ENCODE data around the gene CUTA. TPM values are rescaled to one million over a fixed set of nuclear protein-coding genes. Genes with fewer than 3 reads are reported as not detected.

The CUTA gene
- total RNA-seq, 2 donors from 2014 or later = 198 to 219 TPM

DNA sequence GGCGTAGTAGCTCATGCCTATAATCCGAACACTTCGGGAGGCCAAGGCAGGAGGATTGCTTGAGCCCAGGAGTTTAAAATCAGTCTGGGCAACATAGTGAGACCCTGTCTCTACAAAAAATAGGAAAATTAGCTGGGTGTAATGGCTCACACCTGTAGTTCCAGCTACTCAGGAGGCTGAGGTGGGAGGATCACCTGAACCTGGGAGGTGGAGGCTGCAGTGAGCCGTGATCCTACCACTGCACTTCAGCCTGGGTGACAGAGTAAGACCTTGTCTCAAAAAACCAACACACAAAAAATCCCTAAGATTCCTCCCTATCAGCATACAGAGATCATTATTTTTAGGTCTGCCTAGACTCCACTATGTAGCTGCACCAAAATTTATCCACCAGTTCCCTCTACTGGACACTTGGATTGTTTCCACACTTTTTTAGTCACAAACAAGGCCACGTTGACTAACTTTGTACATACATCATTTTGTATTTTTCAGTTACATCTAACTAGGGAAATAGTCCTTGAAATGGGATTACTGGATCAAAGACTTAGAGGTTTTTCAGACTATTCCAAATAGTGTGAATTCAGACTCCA is 10.7 kb downstream of the CUTA start:
- whole genome bisulfite sequencing, 2 experiments (ENCODE audit: insufficient coverage in 1 of 2, insufficient read length in 1 of 2) = 89 to 97% methylated on average over 4 to 5 of the region's 5 CpGs
- peaks cover 11% of the 10 kb centered on the region for H3K4me1 Mint-ChIP-seq
- peaks cover 61% of the 10 kb centered on the region for H3K36me3 ChIP-seq (ENCODE audit: control insufficient read depth, insufficient read depth, low read length)
- no peaks in the 10 kb centered on the region for H3K9me3 ChIP-seq (ENCODE audit: control insufficient read depth, low read length)
- H3K27me3 ChIP-seq (ENCODE audit: control insufficient read depth, insufficient read depth, low read length, poor library complexity, severe bottlenecking) = no peaks in the 10 kb centered on the region
- H3K27ac ChIP-seq (ENCODE audit: low read depth, low read length) = no peak overlapping the region
- no peaks in the 10 kb centered on the region for H3K9me3 Mint-ChIP-seq
- DNase-seq = no peak
- no peaks in the 10 kb centered on the region for H3K27me3 Mint-ChIP-seq (ENCODE audit: insufficient read depth)
- no peaks in the 10 kb centered on the region for H3K4me1 ChIP-seq (ENCODE audit: control insufficient read depth, insufficient read depth, low read length)
- H3K4me3 ChIP-seq (ENCODE audit: low read length) = no peak overlapping the region
- H3K4me3 Mint-ChIP-seq = no peak overlapping the region
- H3K27ac Mint-ChIP-seq = no peak overlapping the region
- TF ChIP-seq, protein P1, sequence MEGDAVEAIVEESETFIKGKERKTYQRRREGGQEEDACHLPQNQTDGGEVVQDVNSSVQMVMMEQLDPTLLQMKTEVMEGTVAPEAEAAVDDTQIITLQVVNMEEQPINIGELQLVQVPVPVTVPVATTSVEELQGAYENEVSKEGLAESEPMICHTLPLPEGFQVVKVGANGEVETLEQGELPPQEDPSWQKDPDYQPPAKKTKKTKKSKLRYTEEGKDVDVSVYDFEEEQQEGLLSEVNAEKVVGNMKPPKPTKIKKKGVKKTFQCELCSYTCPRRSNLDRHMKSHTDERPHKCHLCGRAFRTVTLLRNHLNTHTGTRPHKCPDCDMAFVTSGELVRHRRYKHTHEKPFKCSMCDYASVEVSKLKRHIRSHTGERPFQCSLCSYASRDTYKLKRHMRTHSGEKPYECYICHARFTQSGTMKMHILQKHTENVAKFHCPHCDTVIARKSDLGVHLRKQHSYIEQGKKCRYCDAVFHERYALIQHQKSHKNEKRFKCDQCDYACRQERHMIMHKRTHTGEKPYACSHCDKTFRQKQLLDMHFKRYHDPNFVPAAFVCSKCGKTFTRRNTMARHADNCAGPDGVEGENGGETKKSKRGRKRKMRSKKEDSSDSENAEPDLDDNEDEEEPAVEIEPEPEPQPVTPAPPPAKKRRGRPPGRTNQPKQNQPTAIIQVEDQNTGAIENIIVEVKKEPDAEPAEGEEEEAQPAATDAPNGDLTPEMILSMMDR (conservative IDR thresholded peaks at IDR 0.05) = peak; percentile 49
- H3K36me3 Mint-ChIP-seq (ENCODE audit: low read depth) = peaks cover 44% of the 10 kb centered on the region
- H3K9ac ChIP-seq (ENCODE audit: extremely low read depth, low read length, poor library complexity, severe bottlenecking) = no peak overlapping the region

- Histone ChIP-seq H3K36me3 (ENCODE audit: control insufficient read depth, insufficient read depth, low read length) (peaks cover 66% of the 10 kb centered on the region), H3K27me3 (ENCODE audit: control insufficient read depth, insufficient read depth, low read length, poor library complexity, severe bottlenecking) (no peaks in the 10 kb centered on the region), H3K9me3 (ENCODE audit: control insufficient read depth, low read length) (no peaks in the 10 kb centered on the region), H3K4me3 (ENCODE audit: low read length) (no peak overlapping the region), H3K4me1 (ENCODE audit: control insufficient read depth, insufficient read depth, low read length) (no peaks in the 10 kb centered on the region), H3K9ac (ENCODE audit: extremely low read depth, low read length, poor library complexity, severe bottlenecking) (no peak overlapping the region), H3K27ac (ENCODE audit: low read depth, low read length) (no peak overlapping the region)
- no peak for DNase-seq
- H3K27ac Mint-ChIP-seq = no peak overlapping the region
- TF ChIP-seq, protein P1 (conservative IDR thresholded peaks at IDR 0.05) = no peak
- 95 to 100% methylated on average over 4 to 17 of the region's 17 CpGs for WGBS, 2 experiments (ENCODE audit: insufficient coverage in 1 of 2, insufficient read length in 1 of 2)
- H3K4me1 Mint-ChIP-seq = peaks cover 6% of the 10 kb centered on the region
- H3K9me3 Mint-ChIP-seq = no peaks in the 10 kb centered on the region
- no peak overlapping the region for H3K4me3 Mint-ChIP-seq
- H3K27me3 Mint-ChIP-seq (ENCODE audit: insufficient read depth) = no peaks in the 10 kb centered on the region
- H3K36me3 Mint-ChIP-seq (ENCODE audit: low read depth) = peaks cover 48% of the 10 kb centered on the region
Measured at GRCh38 chr6:33406126-33406525, 11.8 kb downstream of the CUTA start.

DNA sequence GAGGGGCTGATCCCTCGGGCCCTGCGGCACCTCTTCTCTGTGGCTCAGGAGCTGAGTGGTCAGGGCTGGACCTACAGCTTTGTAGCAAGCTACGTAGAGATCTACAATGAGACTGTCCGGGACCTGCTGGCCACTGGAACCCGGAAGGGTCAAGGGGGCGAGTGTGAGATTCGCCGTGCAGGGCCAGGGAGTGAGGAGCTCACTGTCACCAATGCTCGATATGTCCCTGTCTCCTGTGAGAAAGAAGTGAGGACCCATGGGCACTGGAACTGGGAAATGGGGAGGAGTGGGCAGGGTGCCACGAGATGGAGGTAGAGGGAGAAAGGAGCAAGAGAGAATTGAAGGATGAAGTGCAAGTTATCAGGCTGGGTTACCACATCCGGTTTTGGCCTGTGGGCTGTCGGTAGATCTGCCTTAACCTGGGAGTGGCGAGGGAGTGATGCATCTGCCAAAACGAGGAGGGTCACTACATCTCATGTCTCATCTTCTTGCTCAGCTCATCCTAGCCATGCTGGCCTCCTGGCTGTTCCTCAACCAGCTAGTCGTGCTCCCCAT is 12.4 kb downstream of the CUTA start:
- Histone ChIP-seq H3K9me3 (ENCODE audit: control insufficient read depth, low read length) (no peaks in the 10 kb centered on the region), H3K9ac (ENCODE audit: extremely low read depth, low read length, poor library complexity, severe bottlenecking) (no peak overlapping the region), H3K4me3 (ENCODE audit: low read length) (no peak overlapping the region), H3K36me3 (ENCODE audit: control insufficient read depth, insufficient read depth, low read length) (peaks cover 72% of the 10 kb centered on the region), H3K27me3 (ENCODE audit: control insufficient read depth, insufficient read depth, low read length, poor library complexity, severe bottlenecking) (no peaks in the 10 kb centered on the region), H3K27ac (ENCODE audit: low read depth, low read length) (no peak overlapping the region), H3K4me1 (ENCODE audit: control insufficient read depth, insufficient read depth, low read length) (no peaks in the 10 kb centered on the region)
- no peaks in the 10 kb centered on the region for H3K27me3 Mint-ChIP-seq (ENCODE audit: insufficient read depth)
- DNase-seq = no peak
- 93 to 95% methylated on average over 13 to 15 of the region's 15 CpGs for WGBS, 2 experiments (ENCODE audit: insufficient coverage in 1 of 2, insufficient read length in 1 of 2)
- no peaks in the 10 kb centered on the region for H3K9me3 Mint-ChIP-seq
- H3K27ac Mint-ChIP-seq = no peak overlapping the region
- TF ChIP-seq, protein P1 (conservative IDR thresholded peaks at IDR 0.05) = no peak
- H3K4me1 Mint-ChIP-seq = peaks cover 6% of the 10 kb centered on the region
- peaks cover 48% of the 10 kb centered on the region for H3K36me3 Mint-ChIP-seq (ENCODE audit: low read depth)
- no peak overlapping the region for H3K4me3 Mint-ChIP-seq
